HEK293T (cell line): ENCODE data around the gene HPS6.

ENCODE experiments used
- CTCF ChIA-PET: fragments of 350-600 bp; formaldehyde crosslinking; extraction: SDS; loops from one replicate; lab custom pipeline; 2021; ENCODE audit warnings: antibody characterized with exemption, inconsistent platforms; lab: Yijun Ruan, JAX
- POLR2A ChIA-PET: fragments of 350-600 bp; formaldehyde crosslinking; extraction: SDS; loops from one replicate; lab custom pipeline; 2020; ENCODE audit warnings: antibody characterized with exemption, inconsistent platforms; lab: Yijun Ruan, JAX
- DNase-seq: peaks from one replicate; pipeline ENCODE4 v3.0.0; 2012; ENCODE audit warnings: mixed read lengths; ENCODE audit errors: extremely low spot score
- ARNT ChIP-seq: fragments of 450-650 bp; IDR thresholded peaks from 2 replicates; pipeline ENCODE4 v1.6.1; 2017; ENCODE audit warnings: mild to moderate bottlenecking
- BHLHE40 ChIP-seq: fragments of 450-650 bp; IDR thresholded peaks from 2 replicates; pipeline ENCODE4 v1.6.1; 2016; ENCODE audit warnings: mild to moderate bottlenecking, moderate library complexity, borderline replicate concordance
- CTBP1 ChIP-seq: fragments of 450-650 bp; IDR thresholded peaks from 2 replicates; pipeline ENCODE4 v1.6.1; 2016; ENCODE audit warnings: borderline replicate concordance
- ELF4 ChIP-seq: fragments of 450-650 bp; IDR thresholded peaks from 2 replicates; pipeline ENCODE4 v1.6.1; 2017; ENCODE audit warnings: antibody characterized with exemption
- FOXA1 ChIP-seq: fragments of 450-650 bp; IDR thresholded peaks from 2 replicates; pipeline ENCODE4 v1.6.1; 2016; ENCODE audit warnings: mild to moderate bottlenecking
- FOXK2 ChIP-seq: fragments of 450-650 bp; IDR thresholded peaks from 2 replicates; pipeline ENCODE4 v1.6.1; 2016; ENCODE audit warnings: mild to moderate bottlenecking
- FOXM1 ChIP-seq: fragments of 450-650 bp; IDR thresholded peaks from 2 replicates; pipeline ENCODE4 v1.6.1; 2017; ENCODE audit warnings: mild to moderate bottlenecking, borderline replicate concordance
- HDGF ChIP-seq: fragments of 450-650 bp; IDR thresholded peaks from 2 replicates; pipeline ENCODE4 v1.6.1; 2017; ENCODE audit warnings: antibody characterized with exemption, borderline replicate concordance
- L3MBTL2 ChIP-seq: fragments of 450-650 bp; conservative IDR thresholded peaks from 2 replicates; pipeline ENCODE4 v1.6.1; 2016; ENCODE audit warnings: mild to moderate bottlenecking
- LEF1 ChIP-seq: fragments of 450-650 bp; IDR thresholded peaks from 2 replicates; pipeline ENCODE4 v1.6.1; 2017; ENCODE audit warnings: mild to moderate bottlenecking, borderline replicate concordance
- NFRKB ChIP-seq: fragments of 450-650 bp; IDR thresholded peaks from 2 replicates; pipeline ENCODE4 v1.6.1; 2016; ENCODE audit warnings: mild to moderate bottlenecking, moderate library complexity
- PKNOX1 ChIP-seq: fragments of 450-650 bp; IDR thresholded peaks from 2 replicates; pipeline ENCODE4 v1.6.1; 2016
- SP1 ChIP-seq: fragments of 450-650 bp; IDR thresholded peaks from 2 replicates; pipeline ENCODE4 v1.6.1; 2017
- SUZ12 ChIP-seq: fragments of 450-650 bp; IDR thresholded peaks from 2 replicates; pipeline ENCODE4 v1.6.1; 2016; ENCODE audit warnings: mild to moderate bottlenecking
- TARDBP ChIP-seq: fragments of 450-650 bp; IDR thresholded peaks from 2 replicates; pipeline ENCODE4 v1.6.1; 2016
- ZNF384 ChIP-seq: fragments of 450-650 bp; IDR thresholded peaks from 2 replicates; pipeline ENCODE4 v1.6.1; 2016

HPS6 gene

GRCh38 chr10:102109166-102110116, 44.3 kb downstream of the HPS6 start:
- no peak for DNase-seq
- TF ChIP-seq ARNT, result no peak
- TF ChIP-seq FOXA1, result no peak
- TF ChIP-seq L3MBTL2, result no peak
- no peak for TF ChIP-seq CTBP1
- TF ChIP-seq HDGF, result no peak
- TF ChIP-seq LEF1, result no peak
- ChIA-PET POLR2A (no interaction called here), CTCF (interaction anchor here (0.5 to 0.6 kb wide), 2 partner anchors 68 to 1098 kb away, joined by 3 to 4 read pairs; no protein-coding TSS in a partner anchor)

GRCh38 chr10:102111276-102111675, 46.1 kb downstream of the HPS6 start:
- TF ChIP-seq FOXK2 (no peak), BHLHE40 (no peak), TARDBP (no peak), HDGF (no peak), ARNT (no peak), ZNF384 (no peak), SUZ12 (no peak), CTBP1 (no peak), ELF4 (no peak), FOXM1 (no peak)
- CTCF ChIA-PET, result no interaction called here
- DNase-seq, result no peak
- POLR2A ChIA-PET, result interaction anchor here (1.2 kb wide), 1 partner anchor 293 kb away, joined by 3 read pairs; the partner anchor contains the start of gene OGA

DNA sequence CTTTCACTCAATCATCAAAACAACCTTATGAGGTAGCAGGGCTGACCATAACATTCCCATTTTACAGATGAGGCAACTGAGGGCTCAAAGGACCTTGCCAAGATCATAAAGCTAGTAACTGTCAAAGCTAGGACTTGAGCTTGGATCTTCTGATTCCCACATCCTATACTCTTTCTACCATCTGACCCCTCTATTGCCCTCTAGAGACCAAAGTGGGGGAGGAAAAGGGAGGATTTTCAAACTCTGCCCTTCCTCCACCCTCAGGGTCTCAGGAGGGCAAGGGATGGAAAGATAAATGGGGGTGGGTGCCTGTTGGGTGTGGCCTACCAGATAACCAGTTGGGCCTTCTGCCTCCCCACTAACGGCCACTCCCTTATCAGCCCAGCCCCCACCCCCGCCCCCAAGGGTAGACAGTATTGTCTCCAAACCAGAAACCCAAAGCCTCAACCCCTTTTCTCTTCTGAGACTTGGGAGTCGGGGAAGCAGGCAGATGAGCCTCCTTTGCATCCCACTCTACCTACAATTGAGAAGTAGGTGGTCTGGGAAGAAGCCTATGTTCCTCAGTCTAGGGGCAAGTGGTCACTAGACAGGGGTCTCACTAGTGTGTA, 47.2 kb downstream of the HPS6 start:
- no peak for DNase-seq
- POLR2A ChIA-PET, result interaction anchor here (1.2 kb wide), 1 partner anchor 294 kb away, joined by 3 read pairs; the partner anchor contains the start of gene OGA
- TF ChIP-seq L3MBTL2, result no peak
- CTCF ChIA-PET, result interaction anchor here (0.6 kb wide), 1 partner anchor 419 kb away, joined by 3 read pairs; no protein-coding TSS in a partner anchor

DNA sequence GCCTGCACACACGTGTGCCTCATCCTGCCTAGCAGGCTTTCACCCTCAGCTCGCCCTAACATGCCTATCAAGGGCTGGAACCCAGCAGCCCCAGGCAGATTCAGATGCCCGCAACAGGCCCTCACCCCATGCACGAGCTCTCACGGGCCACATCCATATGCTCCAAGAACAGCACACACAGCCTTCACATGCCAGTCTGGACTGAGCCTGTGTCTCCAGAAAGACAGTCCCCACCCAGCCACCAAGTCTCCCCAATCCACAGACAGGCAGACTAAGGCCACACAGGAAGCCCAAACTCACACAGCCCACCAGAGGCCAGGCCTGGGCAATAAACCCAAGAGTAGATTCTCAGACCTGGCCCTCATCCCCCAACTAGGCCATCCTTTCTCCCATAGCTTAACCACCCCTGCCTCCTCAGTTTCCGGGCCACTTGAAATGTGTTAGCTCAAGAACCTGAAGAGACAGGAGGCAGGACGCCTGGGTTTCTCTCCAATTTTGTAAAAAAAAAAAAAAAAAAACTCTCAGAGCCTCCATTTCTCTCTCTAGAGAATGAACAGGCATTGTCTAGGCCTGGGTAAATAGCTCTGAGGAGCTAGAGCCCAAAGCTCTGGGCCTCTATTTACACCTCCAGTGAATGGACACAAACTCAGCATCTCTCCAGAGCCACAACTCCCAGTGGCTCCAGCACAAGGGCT, 48.3 kb downstream of the HPS6 start:
- CTCF ChIA-PET, result interaction anchor here (1.3 kb wide), 1 partner anchor 12 kb away, joined by 3 read pairs; no protein-coding TSS in a partner anchor
- POLR2A ChIA-PET, result interaction anchor here (0.6 to 2.0 kb wide), 5 partner anchors 8 to 58 kb away, joined by 3 to 8 read pairs (median 6); partner anchors contain the start of gene ARMH3
- DNase-seq, result no peak
- TF ChIP-seq FOXM1 (no peak), PKNOX1 (no peak), BHLHE40 (no peak), HDGF (no peak), L3MBTL2 (no peak), ZNF384 (no peak), FOXK2 (no peak), ELF4 (no peak)

- ChIA-PET POLR2A (interaction anchor here (1.0 to 2.2 kb wide), 7 partner anchors 9 to 59 kb away, joined by 5 to 15 read pairs (median 6); partner anchors contain the start of genes ARMH3 and PPRC1), CTCF (interaction anchor here (0.9 to 1.3 kb wide), 2 partner anchors 13 to 41 kb away, joined by 3 to 4 read pairs; no protein-coding TSS in a partner anchor)
- TF ChIP-seq CTBP1, result no peak
- TF ChIP-seq HDGF, result no peak
- TF ChIP-seq FOXA1, result no peak
- no peak for TF ChIP-seq L3MBTL2
- no peak for TF ChIP-seq ELF4
- TF ChIP-seq FOXK2, result no peak
- no peak for TF ChIP-seq TARDBP
- no peak for TF ChIP-seq PKNOX1
- no peak for TF ChIP-seq BHLHE40
- no peak for TF ChIP-seq SUZ12
- no peak for TF ChIP-seq NFRKB
- no peak for TF ChIP-seq SP1
- TF ChIP-seq ARNT, result no peak
- no peak for TF ChIP-seq ZNF384
- no peak for TF ChIP-seq LEF1
- no peak for DNase-seq
Observed at GRCh38 chr10:102113956-102114857, 49.1 kb downstream of the HPS6 start.
